PC-9 (cell line): ENCODE results near the gene PPL.

Experiments
- CTCF ChIP-seq: fragments of 200-600 bp; sonication (generic); conservative IDR thresholded peaks from 2 replicates; pipeline ENCODE4 v1.6.1; 2017; ENCODE audit warnings: mixed run types, antibody characterized with exemption, mild to moderate bottlenecking, moderate library complexity
- EZH2 ChIP-seq: fragments of 200-600 bp; sonication (generic); IDR thresholded peaks from 2 replicates; pipeline ENCODE4 v1.8.0; 2017; ENCODE audit warnings: antibody characterized with exemption, low read depth

- TF ChIP-seq CTCF (no peak), EZH2 (no peak)
Observed at GRCh38 chr16:4920826-4921225, 16.1 kb downstream of the PPL start.
